Ishikawa (cell line): Measurements from ENCODE around the gene PPP1R1C.

ENCODE experiments used
- CEBPB ChIP-seq: IDR thresholded peaks from 2 replicates; pipeline ENCODE4 v1.6.1; 2012
- CREB1 ChIP-seq: IDR thresholded peaks from 2 replicates; pipeline ENCODE4 v1.6.1; 2012; ENCODE audit warnings: low read depth
- FOXM1 ChIP-seq: IDR thresholded peaks from 2 replicates; pipeline ENCODE4 v1.6.1; 2012; ENCODE audit warnings: low read depth, borderline replicate concordance
- NFIC ChIP-seq: IDR thresholded peaks from 2 replicates; pipeline ENCODE4 v1.6.1; 2012
- RAD21 ChIP-seq: IDR thresholded peaks from 2 replicates; pipeline ENCODE4 v1.6.1; 2012; ENCODE audit warnings: low read depth
- TCF12 ChIP-seq: IDR thresholded peaks from 2 replicates; pipeline ENCODE4 v1.6.1; 2012; ENCODE audit warnings: low read depth

DNA sequence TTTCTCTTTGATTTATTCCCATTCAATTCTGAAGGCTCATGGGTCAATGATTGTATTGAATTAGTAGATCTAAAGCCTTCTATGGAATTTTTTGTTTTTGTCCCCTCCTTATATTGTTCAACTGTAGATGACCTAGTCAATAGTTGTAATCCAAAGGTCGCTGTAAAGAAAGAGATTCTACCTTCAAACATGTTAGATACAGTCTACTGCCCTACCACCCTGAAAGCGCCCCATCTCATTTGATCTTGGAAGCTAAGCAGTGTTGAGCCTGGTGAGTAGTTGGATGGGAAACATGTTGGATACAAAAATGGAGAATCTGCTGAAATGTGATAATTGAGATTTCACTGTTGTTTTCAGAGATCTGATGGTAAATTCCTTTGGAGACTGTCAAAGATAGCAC, 63.0 kb downstream of the PPP1R1C start:
- TF ChIP-seq FOXM1 (no peak), NFIC (no peak), RAD21 (no peak), CEBPB (no peak), CREB1 (no peak), TCF12 (no peak)
